ENCODE results near the gene ACER3.
"Not testable (repeated sequence)": the region's sequence is repeated elsewhere in the genome, so short reads cannot be mapped to it uniquely, and the experiment has no call there.

Gene ACER3

DNA sequence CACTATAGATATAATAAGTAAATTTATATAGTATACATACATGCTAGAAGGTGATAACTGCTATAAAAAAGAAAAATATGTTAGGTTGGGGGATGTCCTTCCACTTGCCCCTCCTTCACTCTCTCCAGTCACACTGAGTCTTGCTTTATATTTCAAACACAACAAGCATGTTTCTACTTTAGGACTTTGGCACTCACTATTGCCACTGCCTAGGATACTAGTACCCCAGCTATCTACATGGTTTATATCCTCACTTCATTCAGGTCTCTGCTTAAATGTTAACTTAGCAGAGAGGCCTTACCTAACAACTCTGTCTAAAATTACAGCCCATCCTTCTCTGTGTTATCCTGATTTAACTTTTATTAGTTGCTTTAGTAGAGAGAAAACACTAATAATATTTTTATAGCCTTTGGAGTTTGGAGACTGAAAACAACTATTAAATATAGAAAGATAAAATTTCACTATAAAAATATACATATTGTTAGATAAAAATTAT, 134.4 kb downstream of the ACER3 start:
- no peak for DNase-seq (ENCODE audit: low read depth in 3 of 3)

- no peak for DNase-seq (ENCODE audit: low read depth in 3 of 3)
These were observed 136.8 kb downstream of the ACER3 start for GRCh38 chr11:76997512-76997911.

DNA sequence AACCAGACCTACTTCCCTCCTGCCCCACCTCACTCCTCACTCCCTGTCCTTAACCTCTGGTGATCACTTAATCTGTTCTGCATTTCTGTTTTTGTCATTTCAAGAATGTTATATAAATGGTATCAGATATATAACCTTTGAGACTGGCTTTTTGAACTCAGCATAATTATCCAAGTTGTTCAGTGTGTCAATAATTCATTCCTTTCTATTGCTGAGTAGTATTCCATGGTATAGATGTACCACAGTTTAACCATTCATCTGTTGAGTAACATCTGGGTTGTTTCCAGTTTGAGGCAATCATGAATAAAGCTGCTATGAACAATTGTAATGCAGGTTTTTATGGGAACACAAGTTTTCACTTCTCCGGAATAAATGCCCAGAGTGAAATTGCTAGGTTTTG, 138.9 kb downstream of the ACER3 start:
- no peak for DNase-seq (ENCODE audit: low read depth in 3 of 3)

DNA sequence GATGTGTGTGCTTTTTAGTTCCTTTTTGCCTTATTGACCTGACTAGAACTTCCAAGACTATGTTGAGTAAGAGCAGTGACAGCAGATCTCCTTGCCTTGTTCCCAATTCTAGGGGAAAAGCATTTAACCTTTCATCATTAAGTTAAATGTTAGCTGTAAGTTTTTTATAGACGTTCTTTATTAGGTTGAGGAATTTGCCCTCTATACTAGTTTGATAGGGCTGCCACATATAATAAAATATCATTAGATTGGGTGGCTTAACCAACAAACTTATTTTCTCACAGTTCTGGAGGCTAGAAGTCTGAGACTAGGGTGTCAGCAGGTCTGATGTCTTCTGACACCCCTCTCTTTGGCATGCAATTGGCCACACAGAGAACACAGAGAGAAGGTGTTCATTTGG, 140.9 kb downstream of the ACER3 start:
- DNase-seq (ENCODE audit: low read depth in 3 of 3): no peak

GRCh38 chr11:77002776-77003175, 142.1 kb downstream of the ACER3 start:
- DNase-seq (ENCODE audit: low read depth in 3 of 3): no peak

DNA sequence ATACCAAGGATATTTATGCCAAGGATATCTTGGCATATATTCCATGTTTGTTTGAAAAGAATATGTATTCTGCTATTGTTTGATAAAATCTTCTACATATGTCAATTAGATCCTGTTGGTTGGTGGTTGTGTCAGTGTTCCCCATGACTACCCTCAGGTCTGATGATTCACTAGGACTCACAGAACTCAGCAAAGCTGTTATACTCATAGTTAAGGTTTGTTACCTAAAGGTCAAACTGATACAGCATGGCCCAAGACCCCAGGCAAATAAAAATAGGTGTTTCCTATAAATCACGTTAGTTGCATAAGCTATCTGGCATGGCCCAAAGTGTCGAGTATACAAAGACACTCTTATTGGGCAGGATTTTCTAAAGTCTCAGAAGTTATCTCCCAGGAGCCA, 143.2 kb downstream of the ACER3 start:
- DNase-seq (ENCODE audit: low read depth in 3 of 3): no peak

DNA sequence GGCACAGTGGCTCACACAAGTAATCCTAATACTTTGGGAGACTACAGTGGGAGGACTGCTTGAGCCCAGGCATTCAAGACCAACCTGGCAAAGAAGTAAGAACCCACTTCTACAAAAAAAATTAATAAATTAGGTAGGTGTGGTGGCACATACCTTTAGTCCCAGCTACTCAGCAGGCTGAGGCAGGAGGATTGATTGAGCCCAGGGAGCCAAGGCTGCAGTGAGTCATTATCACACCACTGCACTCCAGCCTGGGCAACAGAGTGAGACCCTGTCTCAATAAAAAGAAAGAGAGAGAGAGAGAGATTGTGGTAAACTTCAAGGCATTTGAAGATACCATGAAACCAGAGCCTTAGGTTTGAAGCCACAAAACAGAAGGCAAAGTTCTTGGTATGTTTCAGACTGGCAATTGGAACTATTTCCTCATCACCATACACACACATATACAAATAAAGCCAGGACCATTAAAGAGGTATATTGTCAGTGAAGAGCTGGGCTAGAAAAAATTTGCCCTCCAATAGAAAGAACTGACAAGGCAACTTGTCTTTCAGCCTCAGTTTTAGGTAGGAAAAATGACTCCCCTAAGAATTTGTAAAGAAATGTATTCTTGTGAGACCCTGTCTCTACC, 148.9 kb downstream of the ACER3 start:
- DNase-seq (ENCODE audit: low read depth in 3 of 3): no peak

GRCh38 chr11:77014669-77015068, 154.0 kb downstream of the ACER3 start:
- DNase-seq (ENCODE audit: low read depth in 3 of 3): no peak

DNA sequence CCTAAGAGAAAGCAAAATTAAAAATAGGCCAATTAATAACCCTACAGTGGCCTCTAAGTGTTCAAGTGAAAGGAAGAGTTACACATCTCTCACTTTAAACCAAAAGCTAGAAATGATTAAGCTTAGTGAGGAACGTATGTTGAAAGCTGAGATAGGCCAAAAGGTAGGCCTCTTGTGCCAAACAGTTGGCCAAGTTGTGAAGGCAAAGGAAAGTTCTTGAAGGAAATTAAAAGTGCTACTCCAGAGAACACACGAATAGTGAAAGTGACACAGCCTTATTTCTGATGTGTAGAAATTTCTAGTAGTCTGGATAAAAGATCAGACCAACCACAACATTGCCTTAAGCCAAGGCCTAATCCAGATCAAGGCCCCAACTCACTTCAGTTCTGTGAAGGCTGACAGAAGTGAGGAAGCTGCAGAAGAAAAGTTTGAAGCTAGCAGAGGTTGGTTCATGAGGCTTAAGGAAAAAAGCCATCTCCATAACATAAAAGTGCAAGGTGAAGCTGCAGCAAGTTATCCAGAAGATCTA, 157.7 kb downstream of the ACER3 start:
- DNase-seq (ENCODE audit: low read depth in 3 of 3): not testable (repeated sequence)

DNA sequence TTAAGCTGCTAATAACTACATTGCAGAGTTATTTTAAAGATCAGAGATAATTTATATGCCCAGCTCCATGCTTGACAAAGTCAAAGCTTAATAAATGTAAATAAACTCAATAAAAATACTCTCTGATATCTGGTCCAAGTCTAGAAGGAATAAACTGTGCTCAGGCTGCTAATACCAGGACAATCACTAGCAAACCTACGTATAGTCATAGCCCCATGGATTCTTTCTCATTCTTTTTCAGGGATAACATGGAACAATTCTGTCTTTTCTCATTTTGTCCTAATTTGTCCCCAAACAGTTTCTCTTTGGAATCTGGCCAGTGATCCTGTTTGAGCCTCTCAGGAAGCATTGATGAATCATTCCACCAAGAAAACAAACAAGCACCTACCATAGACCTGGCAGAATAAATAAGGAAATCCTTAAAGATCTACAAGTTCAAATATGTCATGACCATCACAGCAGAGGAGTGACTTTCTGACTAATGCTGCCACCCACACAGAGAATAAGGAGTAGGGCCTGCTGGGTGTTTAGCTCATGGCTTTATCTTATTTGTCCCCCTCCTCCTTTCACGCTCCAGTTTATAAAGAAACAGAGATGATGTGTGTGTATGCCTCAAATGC, 159.4 kb downstream of the ACER3 start:
- DNase-seq (ENCODE audit: low read depth in 3 of 3): no peak

- DNase-seq (ENCODE audit: low read depth in 3 of 3): no peak
These were observed 160.0 kb downstream of the ACER3 start for GRCh38 chr11:77020734-77021133.

DNA sequence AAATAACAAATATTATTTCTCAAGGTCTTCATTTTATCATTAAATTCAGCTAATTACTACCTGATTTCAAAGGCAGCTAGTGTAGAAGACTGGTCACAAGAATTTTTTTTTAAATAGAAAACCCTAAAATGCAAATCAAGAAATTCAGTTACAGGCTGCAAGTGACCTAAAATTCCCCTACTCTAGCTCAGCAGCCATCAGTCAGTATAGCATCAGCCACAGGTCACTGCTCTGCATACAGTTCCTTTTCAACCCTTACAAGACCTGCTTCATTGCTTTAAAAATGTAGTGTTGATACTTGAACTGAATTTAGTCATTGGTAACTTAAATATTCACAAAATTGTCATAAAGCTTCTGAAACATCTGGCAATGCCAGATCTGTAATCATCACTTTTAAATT, 164.0 kb downstream of the ACER3 start:
- no peak for DNase-seq (ENCODE audit: low read depth in 3 of 3)

DNA sequence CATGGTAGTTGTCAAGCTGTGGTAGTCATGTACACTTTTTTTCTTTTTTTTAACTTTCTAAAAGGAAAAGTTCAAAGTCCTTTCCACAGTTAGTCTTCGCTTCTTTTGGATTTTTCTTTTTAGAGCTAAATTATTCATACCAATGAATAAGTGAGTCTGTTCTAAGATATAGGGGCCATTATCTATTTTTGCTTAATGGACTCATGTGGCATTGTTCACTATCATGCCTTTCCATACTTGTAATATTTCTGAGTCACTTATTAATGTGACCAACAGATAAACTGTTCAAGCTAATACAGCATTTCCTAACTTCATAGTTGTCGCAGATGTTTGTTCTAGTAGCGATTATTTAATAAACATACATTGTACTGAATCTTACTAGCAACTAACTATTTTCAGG, 165.5 kb downstream of the ACER3 start:
- DNase-seq (ENCODE audit: low read depth in 3 of 3): no peak

- DNase-seq (ENCODE audit: low read depth in 3 of 3): no peak
These were observed 166.0 kb downstream of the ACER3 start for GRCh38 chr11:77026743-77027142.

DNA sequence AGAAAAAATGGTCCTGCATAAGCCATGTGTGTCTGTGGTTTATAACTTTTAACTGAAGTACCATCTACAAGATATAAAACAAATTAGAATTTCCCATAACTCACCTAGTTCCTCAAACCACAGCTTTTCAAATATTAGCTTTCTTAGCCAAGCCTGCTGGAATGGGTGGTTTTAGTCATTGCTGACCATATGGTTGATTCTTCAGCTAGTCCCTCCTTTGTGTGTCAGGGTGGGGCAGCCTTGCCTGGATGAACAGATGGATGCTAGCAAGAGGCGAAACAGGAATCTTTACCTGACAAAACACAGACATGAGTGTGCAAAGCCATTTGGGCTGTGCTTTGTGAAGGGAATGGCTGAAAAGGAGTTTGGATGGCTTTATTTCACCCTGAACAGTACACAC, 166.6 kb downstream of the ACER3 start:
- DNase-seq (ENCODE audit: low read depth in 3 of 3): no peak

DNA sequence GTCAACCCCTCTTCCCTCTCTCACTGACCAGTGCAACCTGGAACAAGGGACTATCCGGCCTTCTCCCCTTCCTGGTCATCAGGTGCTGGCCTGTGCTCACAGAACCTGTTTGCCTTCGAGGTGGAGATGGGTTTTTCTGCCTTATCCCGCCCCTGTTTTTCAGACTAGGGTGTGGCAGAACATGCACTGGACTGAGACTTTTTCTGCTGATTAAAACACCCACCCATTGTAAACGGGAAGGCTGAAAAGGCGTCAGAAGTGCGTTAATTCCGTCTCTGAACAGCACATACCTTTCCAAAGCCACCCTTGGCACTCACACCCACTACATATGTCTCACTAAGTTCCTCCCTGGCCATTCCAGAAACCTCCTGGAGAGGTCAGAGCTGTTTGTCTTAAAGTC, 169.1 kb downstream of the ACER3 start:
- DNase-seq (ENCODE audit: low read depth in 3 of 3): no peak

GRCh38 chr11:77030834-77031414, 170.2 kb downstream of the ACER3 start:
- no peak for DNase-seq (ENCODE audit: low read depth in 3 of 3)

DNA sequence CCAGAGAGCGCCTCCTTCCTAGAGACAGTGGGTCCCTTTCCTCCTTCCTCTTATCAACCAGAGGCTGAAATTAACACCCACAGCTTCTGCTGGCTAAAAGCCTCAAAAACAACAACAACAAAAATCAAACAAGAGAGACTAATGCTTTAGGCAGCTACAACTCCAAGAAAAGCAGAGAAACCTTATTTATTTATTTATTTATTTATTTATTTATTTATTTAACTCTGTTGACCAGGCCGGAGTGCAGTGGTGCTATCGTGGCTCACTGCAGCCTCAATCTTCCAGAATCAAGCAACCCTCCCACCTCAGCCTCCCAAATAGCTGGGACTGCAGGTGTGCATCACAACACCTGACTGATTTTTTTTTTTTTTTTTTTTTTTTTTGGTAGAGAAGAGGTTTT, 170.9 kb downstream of the ACER3 start:
- DNase-seq (ENCODE audit: low read depth in 3 of 3): no peak

- DNase-seq (ENCODE audit: low read depth in 3 of 3): no peak
These were observed 174.3 kb downstream of the ACER3 start for GRCh38 chr11:77035039-77035438.

DNA sequence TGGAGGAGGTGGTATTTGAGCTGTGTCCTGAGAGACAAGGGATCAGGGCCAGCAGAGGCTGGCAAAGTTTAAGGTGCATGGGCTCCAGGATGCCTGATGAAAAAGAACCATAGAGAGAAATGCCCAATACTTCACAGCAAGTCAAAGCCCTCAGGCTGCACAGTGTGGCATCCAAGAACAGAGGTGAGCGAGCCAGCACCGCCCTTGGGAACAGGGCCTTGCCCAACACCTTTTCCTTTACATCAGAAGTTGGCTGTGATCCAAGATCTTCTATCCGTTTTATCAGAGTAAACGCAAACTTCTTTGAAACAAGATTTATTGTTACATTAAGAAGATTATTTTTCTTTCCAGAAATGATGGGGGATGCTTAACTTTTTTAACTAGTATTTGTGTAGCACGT, 174.9 kb downstream of the ACER3 start:
- no peak for DNase-seq (ENCODE audit: low read depth in 3 of 3)

DNA sequence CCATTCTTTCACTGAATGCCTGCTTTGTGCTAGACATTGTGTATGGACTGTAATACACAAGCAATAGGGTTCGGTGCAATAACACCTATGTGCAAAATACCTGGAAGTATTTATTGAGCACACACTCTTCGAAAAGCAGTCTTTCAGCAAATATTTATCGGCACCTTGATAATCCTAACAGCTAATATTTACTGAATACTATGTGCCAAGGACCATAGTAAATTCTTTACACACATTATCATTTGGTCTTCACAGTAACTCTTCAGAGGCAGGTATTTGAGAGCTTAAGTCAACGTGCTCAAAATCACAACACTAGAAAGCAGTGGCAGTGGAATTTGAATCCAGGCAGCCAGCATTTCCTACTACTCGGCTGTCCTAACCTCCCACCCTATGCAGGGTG, 175.7 kb downstream of the ACER3 start:
- no peak for DNase-seq (ENCODE audit: low read depth in 3 of 3)

GRCh38 chr11:77037057-77037456, 176.3 kb downstream of the ACER3 start:
- DNase-seq (ENCODE audit: low read depth in 3 of 3): no peak

All from stimulated activated CD4-positive, alpha-beta T cell treated with anti-CD3 and anti-CD28 coated beads, TNF-alpha, amount 100 ng/mL, for 24 hours (primary cell).